Measurements from ENCODE around the gene UBE2R2. TPM values are rescaled to one million over a fixed set of nuclear protein-coding genes. Genes with fewer than 3 reads are reported as not detected.

The UBE2R2 gene
- total and polyA plus RNA-seq, 2 of the 4 experiments (the other 2 are of a cell fraction) = 12.7 to 24.8 TPM

- no peak overlapping the region for H3K9ac ChIP-seq (ENCODE audit: low read depth, low read length)
- H4K20me1 ChIP-seq (ENCODE audit: insufficient read depth, low read length) = peaks cover 77% of the 10 kb centered on the region
- H3K4ac ChIP-seq (ENCODE audit: low read depth, low read length) = no peak overlapping the region
- no CpG with 5 or more reads among the region's 8 CpGs for WGBS, 2 experiments (ENCODE audit: extremely low coverage in 2 of 2, insufficient read length in 1 of 2)
- no peak overlapping the region for H2AFZ ChIP-seq (replicated peaks; ENCODE audit: low read length, poor library complexity)
- no TSS peak for BruUV-seq (replicated peaks)
- H2BK15ac ChIP-seq (ENCODE audit: low read depth, low read length) = no peak overlapping the region
- CTCF ChIA-PET = interaction anchor here (0.7 kb wide), 1 partner anchor 28 kb away, joined by 3 read pairs; no protein-coding TSS in a partner anchor
- H2AK5ac ChIP-seq (ENCODE audit: low read depth, low read length) = no peak overlapping the region
- no peak overlapping the region for H2AK9ac ChIP-seq (replicated peaks; ENCODE audit: low read depth, low read length, poor library complexity)
- no peak overlapping the region for H3K4me2 ChIP-seq (ENCODE audit: low read depth, low read length)
- no peak overlapping the region for H2BK5ac ChIP-seq (ENCODE audit: low read depth, low read length, poor library complexity, severe bottlenecking)
- intact Hi-C loops (cut with micrococcal nuclease) = no loop called here
- H3K27ac ChIP-seq (ENCODE audit: insufficient read depth, low read length) = no peak overlapping the region
- H2BK20ac ChIP-seq (ENCODE audit: low read depth, low read length) = no peak overlapping the region
- ATAC-seq (ENCODE audit: low read depth) = no peak
- H3K23ac ChIP-seq (ENCODE audit: low read depth, low read length) = no peak overlapping the region
- in situ Hi-C loops (cut with MboI; ENCODE audit: low sequenced_read_pairs) = no loop called here
- H4K91ac ChIP-seq (ENCODE audit: insufficient read depth, low read depth, low read length) = no peak overlapping the region
- no peaks in the 10 kb centered on the region for H3K27me3 ChIP-seq (ENCODE audit: control insufficient read depth, insufficient read depth, low read length)
- H3K4me1 ChIP-seq (ENCODE audit: control insufficient read depth, insufficient read depth, low read length) = peaks cover 12% of the 10 kb centered on the region
- H3K4me3 ChIP-seq (ENCODE audit: insufficient read depth, low read depth, low read length) = no peak overlapping the region
- no peak overlapping the region for H3K18ac ChIP-seq (ENCODE audit: low read depth, low read length)
- no peak overlapping the region for H4K5ac ChIP-seq (ENCODE audit: low read depth, low read length)
- H3K79me1 ChIP-seq (ENCODE audit: low read depth in 1 of 2, low read length in 2 of 2) = peaks cover 20 to 77% of the 10 kb centered on the region in 2 experiments
- dilution Hi-C loops (cut with HindIII; ENCODE audit: low sequenced_read_pairs, unreplicated experiment) = no loop called here
- DNase-seq = no peak
- no peak overlapping the region for H4K8ac ChIP-seq (ENCODE audit: low read depth in 2 of 2, low read length in 2 of 2)
- no peaks in the 10 kb centered on the region for H3K9me3 ChIP-seq (ENCODE audit: control insufficient read depth, insufficient read depth, low read length)
- no peak overlapping the region for H2BK120ac ChIP-seq (ENCODE audit: low read depth, low read length)
- H3K56ac ChIP-seq (ENCODE audit: extremely low read depth, insufficient read depth, low read length) = no peak overlapping the region
- no peaks in the 10 kb centered on the region for H3K36me3 ChIP-seq (ENCODE audit: control insufficient read depth, insufficient read depth, low read length)
- H3K9me1 ChIP-seq (ENCODE audit: insufficient read depth, low read length) = peaks cover 21% of the 10 kb centered on the region
- H3K14ac ChIP-seq (replicated peaks; ENCODE audit: low read depth, low read length) = no peak overlapping the region
- POLR2A ChIA-PET (ENCODE audit: unreplicated experiment) = interaction anchor here (0.6 kb wide), 1 partner anchor 73 kb away, joined by 3 read pairs; no protein-coding TSS in a partner anchor
- no peak for TF ChIP-seq ELK1 (IDR thresholded peaks at IDR 0.05; ENCODE audit: borderline replicate concordance, low read depth, low read length)
- TF ChIP-seq BHLHE40 (IDR thresholded peaks at IDR 0.05; ENCODE audit: low read depth, low read length) = no peak
- TF ChIP-seq RFX5 (IDR thresholded peaks at IDR 0.05; ENCODE audit: low read depth, low read length) = no peak
- no peak for TF ChIP-seq CHD1 (IDR thresholded peaks at IDR 0.05; ENCODE audit: low read depth, low read length)
- no peak for TF ChIP-seq RAD21 (IDR thresholded peaks at IDR 0.05; ENCODE audit: low read length)
- TF ChIP-seq FOS (IDR thresholded peaks at IDR 0.05; ENCODE audit: low read depth, low read length) = no peak
- TF ChIP-seq USF2 (IDR thresholded peaks at IDR 0.05; ENCODE audit: low read depth, low read length) = no peak
- no peak for TF ChIP-seq MXI1 (IDR thresholded peaks at IDR 0.05; ENCODE audit: borderline replicate concordance, low read depth, low read length)
- no peak for TF ChIP-seq MAFK (IDR thresholded peaks at IDR 0.05; ENCODE audit: low read depth, low read length)
- TF ChIP-seq RCOR1 (IDR thresholded peaks at IDR 0.05; ENCODE audit: insufficient replicate concordance, low read length) = no peak
- no peak for TF ChIP-seq MAZ (IDR thresholded peaks at IDR 0.05; ENCODE audit: borderline replicate concordance, low read depth, low read length)
- no peak for TF ChIP-seq POLR2A (IDR thresholded peaks at IDR 0.05; ENCODE audit: low read depth, low read length)
- TF ChIP-seq NFE2L2 (IDR thresholded peaks at IDR 0.05; ENCODE audit: low read depth, low read length) = no peak
- TF ChIP-seq SMC3 (IDR thresholded peaks at IDR 0.05; ENCODE audit: low read depth, low read length) = no peak
- no peak for TF ChIP-seq CEBPB (IDR thresholded peaks at IDR 0.05; ENCODE audit: low read depth, low read length)
Measured at GRCh38 chr9:33880211-33881089, 63.5 kb downstream of the UBE2R2 start.
